Mesenchymal stem cell (in vitro differentiated cells and primary cell): Measurements from ENCODE around the gene F11.
"Not testable (repeated sequence)": the region's sequence is repeated elsewhere in the genome, so short reads cannot be mapped to it uniquely, and the experiment has no call there.

Source experiments
- DNase-seq: peaks from one replicate; pipeline ENCODE4 v3.0.0-alpha.2; 2013
- H2AFZ ChIP-seq: one replicate; pipeline ENCODE4 v1.6.1; 2013; ENCODE audit warnings: low read depth, mild to moderate bottlenecking, control low read depth, inconsistent platforms, low read length, moderate library complexity
- H2AK5ac ChIP-seq: 2 replicates; pipeline ENCODE4 v1.6.1; 2013; ENCODE audit warnings: low read length, moderate library complexity, mild to moderate bottlenecking, inconsistent platforms; ENCODE audit not compliant: severe bottlenecking
- H2BK120ac ChIP-seq: one replicate; pipeline ENCODE4 v1.6.1; 2013; ENCODE audit warnings: low read depth, mild to moderate bottlenecking, inconsistent platforms, low read length, moderate library complexity
- H2BK12ac ChIP-seq, 2 experiments: one replicate each; pipeline ENCODE4 v1.6.1; 2013; ENCODE audit warnings: inconsistent platforms in 2 of 2, low read length in 2 of 2, mild to moderate bottlenecking in 2 of 2, moderate library complexity in 2 of 2, control low read depth in 1 of 2
- H2BK15ac ChIP-seq: one replicate; pipeline ENCODE4 v1.6.1; 2013; ENCODE audit warnings: mild to moderate bottlenecking, low read depth, inconsistent platforms; ENCODE audit not compliant: poor library complexity, severe bottlenecking
- H2BK5ac ChIP-seq: 2 replicates; pipeline ENCODE4 v1.6.1; 2013; ENCODE audit warnings: low read depth, mild to moderate bottlenecking, low read length, control low read depth, inconsistent platforms; ENCODE audit not compliant: poor library complexity, severe bottlenecking
- H3K14ac ChIP-seq, 2 experiments: one replicate each; pipeline ENCODE4 v1.6.1; 2013; ENCODE audit warnings: inconsistent platforms in 2 of 2, low read length in 2 of 2, control low read depth in 1 of 2, mild to moderate bottlenecking in 1 of 2, moderate library complexity in 1 of 2
- H3K18ac ChIP-seq, 2 experiments: one replicate each; pipeline ENCODE4 v1.6.1; 2013; ENCODE audit warnings: inconsistent platforms in 2 of 2, low read length in 2 of 2, control low read depth in 1 of 2, low read depth in 1 of 2, mild to moderate bottlenecking in 1 of 2
- H3K23ac ChIP-seq, 2 experiments: one replicate each; pipeline ENCODE4 v1.6.1; 2013; ENCODE audit warnings: inconsistent platforms in 2 of 2, low read length in 2 of 2, mild to moderate bottlenecking in 2 of 2, moderate library complexity in 2 of 2, control low read depth in 1 of 2
- H3K27ac ChIP-seq: 2 replicates; pipeline ENCODE4 v1.5.1; 2013; ENCODE audit warnings: mild to moderate bottlenecking, moderate library complexity, low read length, control low read depth, inconsistent platforms; ENCODE audit not compliant: poor library complexity, severe bottlenecking
- H3K27me3 ChIP-seq, 2 experiments: 2 replicates each; pipeline versions ENCODE4 v1.6.1 to v1.7.0; 2013; ENCODE audit warnings: low read length in 2 of 2, mild to moderate bottlenecking in 2 of 2, moderate library complexity in 2 of 2, control low read depth in 1 of 2, inconsistent platforms in 1 of 2; ENCODE audit not compliant: control insufficient read depth in 1 of 2, insufficient read depth in 1 of 2
- H3K36me3 ChIP-seq, 2 experiments: 2 replicates each; pipeline versions ENCODE4 v1.6.1 to v1.7.0; 2013; ENCODE audit warnings: low read length in 2 of 2, control low read depth in 1 of 2, inconsistent platforms in 1 of 2, low read depth in 1 of 2, mild to moderate bottlenecking in 1 of 2; ENCODE audit not compliant: insufficient read depth in 2 of 2, control insufficient read depth in 1 of 2
- H3K4ac ChIP-seq, 2 experiments: one replicate each; pipeline ENCODE4 v1.6.1; 2013; ENCODE audit warnings: inconsistent platforms in 2 of 2, low read length in 2 of 2, mild to moderate bottlenecking in 2 of 2, moderate library complexity in 2 of 2, control low read depth in 1 of 2, low read depth in 1 of 2
- H3K4me1 ChIP-seq: 2 replicates; pipeline ENCODE4 v1.6.1; 2013; ENCODE audit warnings: low read depth, low read length, control low read depth; ENCODE audit not compliant: control insufficient read depth, insufficient read depth
- H3K4me2 ChIP-seq: 2 replicates; pipeline ENCODE4 v1.6.1; 2013; ENCODE audit warnings: low read length, mild to moderate bottlenecking, inconsistent platforms; ENCODE audit not compliant: poor library complexity, severe bottlenecking
- H3K4me3 ChIP-seq, 2 experiments: 2 replicates each; pipeline versions ENCODE4 v1.5.1 to v1.7.0; 2013; ENCODE audit warnings: low read length in 2 of 2, mild to moderate bottlenecking in 2 of 2, control low read depth in 1 of 2, low read depth in 1 of 2; ENCODE audit not compliant: insufficient read depth in 1 of 2
- H3K79me1 ChIP-seq: replicated peaks from 2 replicates; pipeline ENCODE4 v1.6.1; 2013; ENCODE audit warnings: mild to moderate bottlenecking, control low read depth, low read length, inconsistent platforms; ENCODE audit not compliant: poor library complexity, severe bottlenecking
- H3K9ac ChIP-seq: 2 replicates; pipeline ENCODE4 v1.7.0; 2013; ENCODE audit warnings: mild to moderate bottlenecking, low read length, moderate library complexity
- H3K9me3 ChIP-seq: 2 replicates; pipeline ENCODE4 v1.7.0; 2013; ENCODE audit warnings: mild to moderate bottlenecking, low read length; ENCODE audit not compliant: control insufficient read depth
- H4K8ac ChIP-seq: one replicate; pipeline ENCODE4 v1.6.1; 2013; ENCODE audit warnings: inconsistent platforms, mild to moderate bottlenecking, low read length, moderate library complexity
- H4K91ac ChIP-seq: one replicate; pipeline ENCODE4 v1.6.1; 2013; ENCODE audit warnings: mild to moderate bottlenecking, low read length, inconsistent platforms
- WGBS: methylation state at CpG from one replicate; pipeline ENCODE4 v1.1.7; 2013; ENCODE audit warnings: mixed read lengths; 5-methylcytosine and 5-hydroxymethylcytosine counted together

F11 gene

GRCh38 chr4:186260504-186261448, 5.2 kb upstream of the F11 start:
- no peak overlapping the region for H4K8ac ChIP-seq
- no peak overlapping the region for H3K18ac ChIP-seq
- no peak overlapping the region for H3K4ac ChIP-seq
- no peak overlapping the region for H2BK15ac ChIP-seq
- H3K4me2 ChIP-seq, result no peak overlapping the region
- H3K27me3 ChIP-seq, result no peaks in the 10 kb centered on the region
- H3K23ac ChIP-seq, result no peak overlapping the region
- DNase-seq, result peak; percentile 17
- H2BK120ac ChIP-seq, result no peak overlapping the region
- peak overlapping the region; percentile 13 for H3K27ac ChIP-seq
- H3K9ac ChIP-seq, result no peak overlapping the region
- H4K91ac ChIP-seq, result no peak overlapping the region
- no peaks in the 10 kb centered on the region for H3K36me3 ChIP-seq
- 89% methylated on average over 12 of the region's 12 CpGs for WGBS
- H2AK5ac ChIP-seq, result peak overlapping the region; percentile 72
- no peak overlapping the region for H3K4me3 ChIP-seq
- no peak overlapping the region for H2AFZ ChIP-seq
- no peaks in the 10 kb centered on the region for H3K9me3 ChIP-seq
- H3K4me1 ChIP-seq, result peaks cover 8% of the 10 kb centered on the region
- H2BK5ac ChIP-seq, result no peak overlapping the region
- no peak overlapping the region for H2BK12ac ChIP-seq
- peak overlapping the region in 1 of 2 experiments; percentile 73 for H3K14ac ChIP-seq
- no peaks in the 10 kb centered on the region for H3K79me1 ChIP-seq

GRCh38 chr4:186264660-186265059, 1.3 kb upstream of the F11 start:
- H3K4ac ChIP-seq, result no peak overlapping the region
- H3K9me3 ChIP-seq, result no peaks in the 10 kb centered on the region
- no peaks in the 10 kb centered on the region for H3K27me3 ChIP-seq
- no peak overlapping the region for H2BK12ac ChIP-seq
- H3K18ac ChIP-seq, result no peak overlapping the region
- H2BK5ac ChIP-seq, result no peak overlapping the region
- 94% methylated on average over 6 of the region's 7 CpGs for WGBS
- H3K23ac ChIP-seq, result no peak overlapping the region
- no peaks in the 10 kb centered on the region for H3K36me3 ChIP-seq
- H3K27ac ChIP-seq, result no peak overlapping the region
- H4K8ac ChIP-seq, result no peak overlapping the region
- no peak overlapping the region for H3K4me3 ChIP-seq
- H2AK5ac ChIP-seq, result no peak overlapping the region
- H2BK120ac ChIP-seq, result no peak overlapping the region
- no peak overlapping the region for H3K4me2 ChIP-seq
- peaks cover 8% of the 10 kb centered on the region for H3K4me1 ChIP-seq
- no peak overlapping the region for H2BK15ac ChIP-seq
- no peak overlapping the region for H3K14ac ChIP-seq
- H4K91ac ChIP-seq, result no peak overlapping the region
- no peak overlapping the region for H3K9ac ChIP-seq
- DNase-seq, result no peak
- H2AFZ ChIP-seq, result no peak overlapping the region
- H3K79me1 ChIP-seq, result no peaks in the 10 kb centered on the region

- not testable (repeated sequence) for DNase-seq, H2BK12ac ChIP-seq, H3K27me3 ChIP-seq, H2BK15ac ChIP-seq, H4K8ac ChIP-seq, H3K14ac ChIP-seq, H3K4me3 ChIP-seq, H2BK5ac ChIP-seq, H3K36me3 ChIP-seq, H3K4me2 ChIP-seq, H3K4ac ChIP-seq, H3K4me1 ChIP-seq, H3K9ac ChIP-seq, H2BK120ac ChIP-seq, H2AFZ ChIP-seq, H3K18ac ChIP-seq, H3K27ac ChIP-seq, H3K23ac ChIP-seq, H3K79me1 ChIP-seq, H4K91ac ChIP-seq, H2AK5ac ChIP-seq, H3K9me3 ChIP-seq
- 95% methylated on average over 10 of the region's 11 CpGs for WGBS
Measured at GRCh38 chr4:186265250-186265649, 739 bp upstream of the F11 start.

GRCh38 chr4:186266729-186267456, 904 bp downstream of the F11 start:
- no peak overlapping the region for H3K14ac ChIP-seq
- no peak overlapping the region for H4K91ac ChIP-seq
- no peak overlapping the region for H3K18ac ChIP-seq
- no peak overlapping the region for H2AK5ac ChIP-seq
- H3K23ac ChIP-seq, result no peak overlapping the region
- no peaks in the 10 kb centered on the region for H3K27me3 ChIP-seq
- no peaks in the 10 kb centered on the region for H3K79me1 ChIP-seq
- no peak overlapping the region for H2BK5ac ChIP-seq
- no peak overlapping the region for H2BK15ac ChIP-seq
- no peak overlapping the region for H2BK12ac ChIP-seq
- H3K9me3 ChIP-seq, result no peaks in the 10 kb centered on the region
- peak overlapping the region in 1 of 2 experiments; percentile 12 for H3K4me3 ChIP-seq
- H3K36me3 ChIP-seq, result no peaks in the 10 kb centered on the region
- H2BK120ac ChIP-seq, result no peak overlapping the region
- WGBS, result 1% methylated on average over 3 of the region's 8 CpGs
- no peak overlapping the region for H2AFZ ChIP-seq
- no peak overlapping the region for H4K8ac ChIP-seq
- peak; percentile 44 for DNase-seq
- H3K4me2 ChIP-seq, result peak overlapping the region; percentile 63
- H3K27ac ChIP-seq, result no peak overlapping the region
- H3K4me1 ChIP-seq, result peaks cover 2% of the 10 kb centered on the region
- H3K9ac ChIP-seq, result peak overlapping the region; percentile 75
- no peak overlapping the region for H3K4ac ChIP-seq
